Fibroblast of skin of back (primary cell): Measurements from ENCODE around the gene PEMT.
"Not testable (repeated sequence)": the region's sequence is repeated elsewhere in the genome, so short reads cannot be mapped to it uniquely, and the experiment has no call there.

Experiments used
- DNase-seq: peaks from one replicate; pipeline ENCODE4 v3.0.0-alpha.2; 2013

PEMT gene

DNA sequence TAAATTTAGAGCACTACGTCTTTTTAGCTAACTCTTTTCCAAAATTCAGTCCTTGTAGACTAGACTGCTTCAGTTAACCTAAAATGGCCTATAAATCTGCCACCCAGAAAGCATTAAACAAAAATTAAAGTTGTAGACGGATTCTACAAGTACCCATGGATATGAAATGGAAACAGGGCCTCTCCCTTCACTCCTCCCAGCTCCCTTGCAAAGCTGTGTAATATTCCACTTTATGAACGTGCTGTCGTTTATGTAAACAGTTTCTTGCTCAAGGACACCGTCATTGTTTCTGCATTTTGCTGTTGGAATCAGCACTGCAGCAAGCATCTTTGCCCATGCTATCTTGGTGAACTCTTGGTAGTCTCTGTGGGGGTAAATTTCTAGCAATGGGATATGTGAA lies 109.6 kb downstream of the PEMT start:
- no peak for DNase-seq

DNA sequence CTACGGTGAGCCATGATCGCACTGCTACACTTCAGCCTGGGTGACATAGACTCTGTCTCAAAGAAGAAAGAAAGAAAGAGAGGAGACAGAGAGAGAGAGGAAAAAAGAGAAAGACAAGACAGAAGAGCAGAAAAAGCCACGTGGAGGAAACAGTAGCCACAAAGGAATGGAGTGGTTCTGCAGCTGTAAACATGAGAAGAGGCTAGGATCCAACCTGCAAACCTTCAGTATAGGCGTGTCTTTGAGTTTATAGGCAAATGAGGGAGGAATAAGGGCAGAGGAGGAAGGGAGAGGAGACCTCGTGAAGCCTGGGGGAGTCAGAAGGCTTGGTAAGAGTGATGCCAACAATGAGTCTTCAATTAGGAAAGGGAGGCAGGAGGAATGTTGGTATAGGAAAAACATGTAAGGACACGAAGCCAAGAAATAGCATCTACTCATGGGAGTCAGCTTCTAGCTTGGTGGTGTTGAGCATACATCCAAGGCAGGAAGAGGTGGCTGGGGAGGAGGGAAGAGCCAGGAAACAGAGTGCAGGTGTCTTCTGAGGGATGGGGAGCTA lies 110.8 kb downstream of the PEMT start:
- DNase-seq: no peak

GRCh38 chr17:17479209-17479608 lies 112.3 kb downstream of the PEMT start:
- DNase-seq: no peak

DNA sequence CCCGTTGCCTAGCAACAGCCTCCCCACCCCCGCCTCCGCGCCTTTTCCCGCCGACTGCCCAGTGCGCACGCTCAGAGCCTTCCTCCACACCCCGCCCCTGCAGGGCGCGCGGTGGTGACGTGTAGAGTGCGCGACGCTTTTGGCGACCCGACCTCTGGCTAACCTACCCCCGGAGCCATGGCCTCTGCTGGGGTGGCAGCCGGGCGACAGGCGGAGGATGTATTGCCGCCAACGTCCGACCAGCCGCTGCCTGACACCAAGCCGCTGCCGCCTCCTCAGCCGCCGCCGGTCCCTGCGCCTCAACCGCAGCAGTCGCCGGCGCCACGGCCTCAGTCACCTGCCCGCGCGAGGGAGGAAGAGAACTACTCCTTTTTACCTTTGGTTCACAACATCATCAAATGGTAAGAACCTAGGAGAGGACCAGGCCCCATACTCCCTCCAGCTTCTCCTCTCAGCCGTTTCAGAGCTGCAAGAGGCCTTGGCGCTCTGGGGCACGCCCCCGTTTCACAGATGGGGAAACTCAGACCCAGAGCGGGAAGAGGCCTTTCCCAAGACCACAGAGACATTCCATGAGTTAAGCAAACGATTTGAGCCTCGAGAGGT lies 114.5 kb downstream of the PEMT start, which contains the start of gene MED9:
Gene MED9, plus strand, starts transcription at position 136 of the 603 bp plus-strand sequence. Its CDS starts 42 bp downstream, at position 178.
- DNase-seq: peak; percentile 91

DNA sequence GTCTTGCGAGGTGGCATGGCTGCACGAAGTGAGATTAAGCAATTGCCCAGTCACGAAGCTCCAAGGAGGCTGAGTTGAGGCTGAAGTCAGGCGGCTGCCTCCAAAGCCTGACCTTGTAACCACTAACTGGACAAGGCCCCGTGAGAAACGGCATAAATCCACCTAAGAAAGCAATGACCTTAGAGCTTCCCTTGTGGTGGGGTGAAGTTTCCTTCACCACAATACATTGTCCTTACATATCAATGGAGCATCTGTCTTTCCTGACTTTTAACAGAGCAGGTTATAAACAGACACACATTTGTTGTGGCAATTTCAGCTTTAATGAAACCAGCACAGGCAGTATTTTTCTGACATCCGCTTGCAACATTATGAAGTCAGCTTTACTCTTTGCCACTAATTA lies 117.2 kb downstream of the PEMT start:
- no peak for DNase-seq

- DNase-seq: no peak
Measured at GRCh38 chr17:17472333-17472920, 119.1 kb downstream of the PEMT start.

DNA sequence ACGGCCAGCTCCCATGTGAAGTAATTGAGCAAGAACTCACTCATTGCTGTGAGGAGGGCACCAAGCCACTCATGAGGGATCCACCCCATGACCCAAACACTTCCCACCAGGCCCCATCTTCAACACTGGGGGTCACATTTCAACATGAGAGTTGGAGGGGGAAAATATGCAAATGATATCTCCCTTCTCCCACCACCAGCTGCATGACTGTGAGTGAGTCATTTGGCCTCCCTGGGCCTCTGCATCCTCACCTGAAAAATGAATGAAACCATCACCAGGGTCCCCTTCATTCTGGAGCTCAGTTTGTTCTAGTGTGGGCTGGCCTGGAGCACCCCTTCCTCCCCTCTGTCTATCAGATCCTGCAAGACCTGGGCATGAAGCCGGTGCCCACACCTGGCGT lies 121.5 kb downstream of the PEMT start:
- no peak for DNase-seq

DNA sequence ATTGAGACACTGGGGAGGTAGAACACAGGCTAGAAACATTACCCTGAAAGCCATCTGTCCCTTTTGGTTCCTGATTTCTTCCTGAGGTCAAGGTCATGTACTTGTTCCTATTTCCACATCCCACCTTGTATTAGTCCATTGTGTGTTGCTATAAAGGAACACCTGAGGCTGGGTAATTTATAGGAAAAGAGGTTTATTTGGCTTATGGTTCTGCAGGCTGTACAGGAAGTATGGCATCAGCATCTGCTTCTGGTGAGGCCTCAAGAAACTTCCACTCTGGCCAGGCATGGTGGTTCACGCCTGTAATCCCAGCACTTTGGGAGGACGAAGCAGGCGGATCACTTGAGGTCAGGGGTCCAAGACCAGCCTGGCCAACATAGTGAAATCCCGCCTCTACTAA lies 122.2 kb downstream of the PEMT start:
- no peak for DNase-seq

GRCh38 chr17:17468217-17469010 lies 123.1 kb downstream of the PEMT start:
- DNase-seq: no peak

- no peak for DNase-seq
Measured at GRCh38 chr17:17467720-17468119, 123.8 kb downstream of the PEMT start.

- DNase-seq: no peak
Measured at GRCh38 chr17:17467016-17467415, 124.5 kb downstream of the PEMT start.

DNA sequence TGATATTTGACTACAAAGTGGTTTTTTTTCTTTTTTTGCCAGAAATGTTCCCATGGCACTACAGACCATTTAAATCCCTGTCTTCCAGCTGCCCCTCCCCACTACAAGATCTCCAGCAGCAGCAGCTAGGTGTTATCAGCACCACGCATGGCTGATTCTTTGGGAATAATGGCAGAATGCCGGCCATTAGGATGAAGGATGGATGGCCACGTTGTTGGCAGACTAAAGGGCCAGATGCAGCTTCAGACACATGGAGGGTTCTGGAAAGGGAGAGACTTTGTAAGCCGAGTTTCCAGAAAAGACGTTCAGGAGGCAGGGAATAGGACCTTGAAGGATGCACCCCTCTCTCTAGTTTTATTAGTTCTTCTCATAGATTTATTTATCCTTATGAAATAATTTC lies 125.0 kb downstream of the PEMT start:
- no peak for DNase-seq

- not testable (repeated sequence) for DNase-seq
Measured at GRCh38 chr17:17465878-17466277, 125.6 kb downstream of the PEMT start.

DNA sequence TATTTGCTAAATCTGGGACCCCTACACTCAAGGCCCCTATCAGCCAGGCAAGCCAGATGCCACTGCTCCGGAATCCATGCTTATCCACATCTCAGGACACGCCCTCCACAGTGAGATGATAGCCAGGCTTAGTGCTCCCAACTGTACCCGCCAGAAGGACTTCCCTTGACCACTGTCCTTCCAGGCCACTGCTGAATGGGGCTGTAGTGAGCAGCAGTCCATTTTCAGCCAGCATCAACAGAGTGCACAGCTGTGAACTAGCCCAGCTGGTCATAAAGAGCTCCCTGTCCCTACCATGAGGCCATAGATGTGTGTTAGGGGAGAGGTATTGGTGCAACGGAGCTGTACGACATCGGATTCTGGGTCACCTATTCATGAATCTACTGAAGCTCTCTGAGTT lies 127.7 kb downstream of the PEMT start:
- no peak for DNase-seq

- DNase-seq: no peak
Measured at GRCh38 chr17:17462048-17462824, 129.3 kb downstream of the PEMT start.

- no peak for DNase-seq
Measured at GRCh38 chr17:17460038-17460437, 131.5 kb downstream of the PEMT start.

DNA sequence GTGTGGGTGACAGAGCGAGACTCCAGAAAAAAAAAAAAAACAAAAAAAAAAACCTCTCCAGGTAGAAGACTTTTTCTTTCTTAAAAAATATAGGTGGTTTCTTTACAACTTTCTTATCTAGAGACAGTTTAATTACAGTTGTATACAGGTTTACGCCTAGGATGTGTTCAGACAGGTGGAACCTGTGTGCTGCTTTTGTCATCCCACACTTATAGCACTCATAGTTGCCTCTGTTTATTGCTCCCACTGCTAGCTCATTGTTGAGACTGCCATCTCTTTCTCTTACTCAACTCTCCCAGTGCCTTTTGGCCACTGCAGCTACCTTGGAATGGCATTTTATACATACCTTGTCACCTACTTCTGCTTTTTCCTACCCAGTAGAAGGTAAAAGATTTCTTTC lies 133.8 kb downstream of the PEMT start:
- DNase-seq: no peak

- no peak for DNase-seq
Measured at GRCh38 chr17:17456251-17456650, 135.3 kb downstream of the PEMT start.
